WTC11 (cell line): ENCODE measurements around the gene CARD14. TPM values are rescaled to one million over a fixed set of nuclear protein-coding genes. Genes with fewer than 3 reads are reported as not detected.

Source experiments
- ATAC-seq: fragments of 200-7000 bp; cut with Tn5 transposase; 2 replicates; pipeline ENCODE4 v1.10.0; 2021; ENCODE audit warnings: mild to moderate bottlenecking, moderate library complexity
- CTCF ChIA-PET: fragments of 300-600 bp; sonication (Branson Sonifier 250); formaldehyde crosslinking; loops from one replicate; lab custom pipeline; 2021; ENCODE audit warnings: antibody characterized with exemption; lab: Charles Lee
- POLR2A ChIA-PET: fragments of 350-600 bp; sonication (Branson Sonifier 250); formaldehyde crosslinking; loops from one replicate; lab custom pipeline; 2021; ENCODE audit warnings: antibody characterized with exemption; lab: Charles Lee
- DNase-seq: peaks from one replicate; pipeline ENCODE4 v3.0.0; 2021; ENCODE audit warnings: low spot score
- H3K27ac Mint-ChIP-seq: 2 replicates; pipeline ENCODE4 v1.8.0; 2021; ENCODE audit warnings: mixed read lengths
- H3K27me3 Mint-ChIP-seq: 2 replicates; pipeline ENCODE4 v1.8.0; 2021; ENCODE audit warnings: low read depth, mild to moderate bottlenecking, moderate library complexity, mixed read lengths
- H3K36me3 Mint-ChIP-seq: 2 replicates; pipeline ENCODE4 v1.8.0; 2021; ENCODE audit warnings: mixed read lengths
- H3K4me1 Mint-ChIP-seq: 2 replicates; pipeline ENCODE4 v1.8.0; 2022; ENCODE audit warnings: mixed read lengths
- H3K4me3 Mint-ChIP-seq: 2 replicates; pipeline ENCODE4 v1.8.0; 2021; ENCODE audit warnings: mild to moderate bottlenecking, moderate library complexity, mixed read lengths
- H3K9me3 Mint-ChIP-seq: 2 replicates; pipeline ENCODE4 v1.8.0; 2021; ENCODE audit warnings: mixed read lengths
- CBFB ChIP-seq: sonication (generic); formaldehyde crosslinking; IDR thresholded peaks from 2 replicates; pipeline ENCODE4 v1.8.1; 2022; ENCODE audit warnings: mild to moderate bottlenecking, low read depth, missing genetic modification reagents
- CDX4 ChIP-seq: fragments of 250-450 bp; sonication (Bioruptor Pico); IDR thresholded peaks from 2 replicates; pipeline ENCODE4 v1.9.0; 2021; ENCODE audit warnings: moderate library complexity, mild to moderate bottlenecking, inconsistent platforms, borderline replicate concordance
- CREM ChIP-seq: sonication (generic); formaldehyde crosslinking; IDR thresholded peaks from 2 replicates; pipeline ENCODE4 v1.8.1; 2022; ENCODE audit warnings: mild to moderate bottlenecking, missing genetic modification reagents, moderate library complexity
- CTCF ChIP-seq: fragments of 200-600 bp; IDR thresholded peaks from 2 replicates; pipeline ENCODE4 v1.8.0; 2022; ENCODE audit warnings: antibody characterized with exemption
- ERG ChIP-seq: fragments of 250-450 bp; sonication (Bioruptor Pico); IDR thresholded peaks from 2 replicates; pipeline ENCODE4 v1.8.0; 2021; ENCODE audit warnings: mild to moderate bottlenecking
- FOXK1 ChIP-seq: sonication (generic); formaldehyde crosslinking; IDR thresholded peaks from 2 replicates; pipeline ENCODE4 v1.8.0; 2022; ENCODE audit warnings: mild to moderate bottlenecking, moderate library complexity, missing genetic modification reagents
- FOXP4 ChIP-seq: sonication (generic); formaldehyde crosslinking; IDR thresholded peaks from 2 replicates; pipeline ENCODE4 v1.8.0; 2022; ENCODE audit warnings: mild to moderate bottlenecking, missing genetic modification reagents
- HMGXB4 ChIP-seq: sonication (generic); formaldehyde crosslinking; IDR thresholded peaks from 2 replicates; pipeline ENCODE4 v1.8.1; 2023; ENCODE audit warnings: mild to moderate bottlenecking, moderate library complexity, missing genetic modification reagents
- IRF1 ChIP-seq: sonication (generic); formaldehyde crosslinking; IDR thresholded peaks from 2 replicates; pipeline ENCODE4 v1.8.0; 2023; ENCODE audit warnings: missing genetic modification reagents
- NR2C2 ChIP-seq: sonication (generic); formaldehyde crosslinking; IDR thresholded peaks from 2 replicates; pipeline ENCODE4 v1.8.0; 2022; ENCODE audit warnings: mild to moderate bottlenecking, missing genetic modification reagents
- RORB ChIP-seq: fragments of 250-450 bp; sonication (Bioruptor Pico); IDR thresholded peaks from 2 replicates; pipeline ENCODE4 v1.9.0; 2021; ENCODE audit warnings: mild to moderate bottlenecking
- SP1 ChIP-seq: sonication (generic); formaldehyde crosslinking; conservative IDR thresholded peaks from 2 replicates; pipeline ENCODE4 v1.8.1; 2022; ENCODE audit warnings: missing genetic modification reagents
- TCF7 ChIP-seq: sonication (generic); formaldehyde crosslinking; IDR thresholded peaks from 2 replicates; pipeline ENCODE4 v1.8.0; 2022; ENCODE audit warnings: mild to moderate bottlenecking, low read depth, missing genetic modification reagents, moderate library complexity
- TEAD1 ChIP-seq: sonication (generic); formaldehyde crosslinking; IDR thresholded peaks from 2 replicates; pipeline ENCODE4 v1.8.0; 2022; ENCODE audit warnings: mild to moderate bottlenecking, missing genetic modification reagents
- ZBTB21 ChIP-seq: sonication (generic); formaldehyde crosslinking; IDR thresholded peaks from 2 replicates; pipeline ENCODE4 v1.8.1; 2023; ENCODE audit warnings: mild to moderate bottlenecking, missing genetic modification reagents, borderline replicate concordance
- ZNF138 ChIP-seq: sonication (generic); formaldehyde crosslinking; conservative IDR thresholded peaks from 2 replicates; pipeline ENCODE4 v1.8.1; 2022; ENCODE audit warnings: mild to moderate bottlenecking, moderate library complexity, missing genetic modification reagents
- ZNF317 ChIP-seq: sonication (generic); formaldehyde crosslinking; IDR thresholded peaks from 2 replicates; pipeline ENCODE4 v1.8.1; 2023; ENCODE audit warnings: low read depth, mild to moderate bottlenecking, moderate library complexity, missing genetic modification reagents, borderline replicate concordance
- ZNF416 ChIP-seq: fragments of 250-450 bp; sonication (Bioruptor Pico); IDR thresholded peaks from 2 replicates; pipeline ENCODE4 v1.9.0; 2021; ENCODE audit warnings: mild to moderate bottlenecking, inconsistent platforms
- total RNA-seq: library from RNA; stranded (reverse); gene quantifications from 3 replicates; pipeline ENCODE4 v1.2.3, GENCODE V29; 2021

The CARD14 gene
- total RNA-seq, 1 experiment from 2014 or later: 0.83 TPM

GRCh38 chr17:80122026-80122575, 47.7 kb upstream of the CARD14 start:
- H3K27me3 Mint-ChIP-seq: no peaks in the 10 kb centered on the region
- no peak overlapping the region for H3K27ac Mint-ChIP-seq
- H3K4me3 Mint-ChIP-seq: no peak overlapping the region
- peaks cover 14% of the 10 kb centered on the region for H3K4me1 Mint-ChIP-seq
- H3K9me3 Mint-ChIP-seq: no peaks in the 10 kb centered on the region
- CTCF ChIA-PET: interaction anchor here (0.7 to 5.4 kb wide), 2 partner anchors 21 to 39 kb away, joined by 3 to 107 read pairs; partner anchors contain the start of gene GAA
- TF ChIP-seq CTCF (no peak), NR2C2 (no peak), TCF7 (CRISPR knock-in tag) (no peak), CDX4 (no peak), FOXK1 (CRISPR knock-in tag) (no peak), SP1 (CRISPR knock-in tag) (no peak), ZNF138 (CRISPR knock-in tag) (no peak), ZNF416 (CRISPR knock-in tag) (no peak), RORB (CRISPR knock-in tag) (no peak), ERG (CRISPR knock-in tag) (no peak), TEAD1 (CRISPR knock-in tag) (no peak), ZNF317 (CRISPR knock-in tag) (no peak), CREM (no peak), IRF1 (CRISPR knock-in tag) (no peak), HMGXB4 (CRISPR knock-in tag) (no peak), ZBTB21 (CRISPR knock-in tag) (no peak), FOXP4 (CRISPR knock-in tag) (no peak), CBFB (CRISPR knock-in tag) (no peak)
- POLR2A ChIA-PET: interaction anchor here (1.2 kb wide), 1 partner anchor 67 kb away, joined by 5 read pairs; no protein-coding TSS in a partner anchor
- peaks cover 2% of the 10 kb centered on the region; the same call in 1 of the 2 replicates for H3K36me3 Mint-ChIP-seq
- DNase-seq (no peak), ATAC-seq (no peak)
